K562 (cell line): ENCODE results near the gene PCBD2. TPM values are rescaled to one million over a fixed set of nuclear protein-coding genes. Genes with fewer than 3 reads are reported as not detected.

Experiments
- ARID3A ChIP-seq: IDR thresholded peaks from 2 replicates; pipeline ENCODE4 v1.6.1; 2012; ENCODE audit warnings: low read depth, low read length, improper control_type of control experiment, borderline replicate concordance
- ARID4B ChIP-seq: sonication (generic); formaldehyde crosslinking; IDR thresholded peaks from 2 replicates; pipeline ENCODE4 v1.8.0; 2022; ENCODE audit warnings: mild to moderate bottlenecking, missing genetic modification reagents
- CGGBP1 ChIP-seq: fragments of 250-450 bp; sonication (Bioruptor Pico); IDR thresholded peaks from 2 replicates; pipeline ENCODE4 v1.9.0; 2021; ENCODE audit warnings: mild to moderate bottlenecking
- CREB1 ChIP-seq, 2 experiments: sonication (generic) in 1 of 2; formaldehyde crosslinking in 1 of 2; IDR thresholded peaks; 2 replicates each; pipeline versions ENCODE4 v1.6.1 to v1.8.0; 2012 to 2022; ENCODE audit warnings: inconsistent platforms in 1 of 2, mild to moderate bottlenecking in 1 of 2, missing genetic modification reagents in 1 of 2, moderate library complexity in 1 of 2
- JUN ChIP-seq, 2 experiments: sonication (generic) in 1 of 2; formaldehyde crosslinking in 1 of 2; IDR thresholded peaks; 2 replicates each; pipeline versions ENCODE4 v1.6.1 to v1.8.0; 2012 to 2022; ENCODE audit warnings: borderline replicate concordance in 2 of 2, mild to moderate bottlenecking in 2 of 2, improper control_type of control experiment in 1 of 2, low read depth in 1 of 2, low read length in 1 of 2, missing genetic modification reagents in 1 of 2
- LARP7 ChIP-seq: fragments of 450-650 bp; IDR thresholded peaks from 2 replicates; pipeline ENCODE4 v1.6.1; 2016
- MNT ChIP-seq, 2 experiments: fragments of 450-650 bp; conservative IDR thresholded peaks; 2 replicates each; pipeline ENCODE4 v1.6.1; 2017; ENCODE audit warnings: mild to moderate bottlenecking in 2 of 2, moderate library complexity in 2 of 2
- NR2C2 ChIP-seq, 2 experiments: fragments of 200-800 bp in 1 of 2; sonication (Bioruptor generic) in 1 of 2; sonication (generic) in 1 of 2; formaldehyde crosslinking in 1 of 2; IDR thresholded peaks; 2 replicates each; pipeline versions ENCODE4 v1.6.1 to v1.8.0; 2016 to 2022; ENCODE audit warnings: mild to moderate bottlenecking in 1 of 2, missing compliant biosample characterization in 1 of 2, missing genetic modification characterization in 1 of 2, missing genetic modification reagents in 1 of 2
- POLR2H ChIP-seq: IDR thresholded peaks from 2 replicates; pipeline ENCODE4 v1.6.1; 2016; ENCODE audit warnings: missing genetic modification characterization, low read depth, mild to moderate bottlenecking, control low read depth, missing compliant biosample characterization, moderate library complexity
- PTTG1 ChIP-seq: fragments of 450-650 bp; IDR thresholded peaks from 2 replicates; pipeline ENCODE4 v1.6.1; 2016; ENCODE audit warnings: low read depth, mild to moderate bottlenecking, missing genetic modification characterization, missing compliant biosample characterization
- RAD21 ChIP-seq, 2 experiments: fragments of 250-450 bp in 1 of 2; fragments of 450-650 bp in 1 of 2; sonication (Bioruptor Pico) in 1 of 2; formaldehyde crosslinking in 1 of 2; IDR thresholded peaks in 1 of 2; conservative IDR thresholded peaks in 1 of 2; 2 replicates each; pipeline versions ENCODE4 v1.4.0 to v1.8.0; 2020 to 2022; ENCODE audit warnings: mild to moderate bottlenecking in 2 of 2, moderate library complexity in 1 of 2
- STAT5B ChIP-seq: fragments of 250-450 bp; sonication (Bioruptor Pico); IDR thresholded peaks from 2 replicates; pipeline ENCODE4 v1.8.0; 2021; ENCODE audit warnings: mild to moderate bottlenecking, inconsistent platforms
- TFAP4 ChIP-seq: sonication (generic); formaldehyde crosslinking; IDR thresholded peaks from 2 replicates; pipeline ENCODE4 v1.8.0; 2022; ENCODE audit warnings: missing genetic modification reagents, mild to moderate bottlenecking, moderate library complexity, borderline replicate concordance
- YBX1 ChIP-seq: fragments of 450-650 bp; IDR thresholded peaks from 2 replicates; pipeline ENCODE4 v1.7.1; 2016; ENCODE audit warnings: mild to moderate bottlenecking
- ZNF79 ChIP-seq: fragments of 250-450 bp; sonication (Bioruptor Pico); IDR thresholded peaks from 2 replicates; pipeline ENCODE4 v1.4.0; 2020; ENCODE audit warnings: low read depth, mild to moderate bottlenecking, moderate library complexity
- polyA plus RNA-seq, 8 experiments: library from polyadenylated mRNA; depleted of rRNA in 4 of 8; stranded (reverse) in 5 of 8; unstranded in 3 of 8; fragments of >200 nt; fragmentation: Nextera tagmentation in 2 of 8; fragmentation: Illumina TruSeq in 1 of 8; extraction: Ambion mirVana in 2 of 8; extraction: Trizol in 1 of 8; gene quantifications; 2 replicates each; pipeline versions ENCODE4 v1.2.1 to v1.2.3, GENCODE V29; 2011 to 2014; ENCODE audit warnings: inconsistent platforms in 1 of 8, missing spikeins in 1 of 8
- total RNA-seq, 7 experiments: library from RNA; depleted of rRNA in 6 of 7; stranded (reverse); fragments of >200 nt in 6 of 7; fragmentation: Illumina TruSeq in 2 of 7; extraction: Trizol in 2 of 7; gene quantifications; 2 replicates each; pipeline versions ENCODE4 v1.2.1 to v1.2.3, GENCODE V29; 2011 to 2021; ENCODE audit warnings: low replicate concordance in 1 of 7

The PCBD2 gene
- total and polyA plus RNA-seq, 9 of the 15 experiments (the other 6 are each of a cell fraction or from before 2014, with no cell fraction given): 5.2 to 13.8 (median 7.8) TPM

- peak; percentile 4; the same call in 1 of the 2 replicates for TF ChIP-seq ARID4B (CRISPR knock-in tag)
- TF ChIP-seq CGGBP1 (CRISPR knock-in tag): no peak
- TF ChIP-seq YBX1: no peak
- TF ChIP-seq ZNF79: no peak
- peak; percentile 3; the same call in 1 of the 2 replicates for TF ChIP-seq JUN (IDR thresholded peaks at IDR 0.05; ENCODE audit: borderline replicate concordance, low read depth, low read length)
- TF ChIP-seq JUN (CRISPR knock-in tag; IDR thresholded peaks at IDR 0.05; ENCODE audit: borderline replicate concordance): no peak
- TF ChIP-seq STAT5B: no peak
- no peak for TF ChIP-seq CREB1 (IDR thresholded peaks at IDR 0.05)
- TF ChIP-seq CREB1 (CRISPR knock-in tag; IDR thresholded peaks at IDR 0.05): peak; percentile 18; the same call in 1 of the 2 replicates
- no peak for TF ChIP-seq NR2C2 (CRISPR knock-in tag; IDR thresholded peaks at IDR 0.05)
- peak; percentile 89 for TF ChIP-seq NR2C2 (tag; IDR thresholded peaks at IDR 0.05)
- no peak; the same call in 1 of the 2 replicates for TF ChIP-seq TFAP4 (CRISPR knock-in tag)
- TF ChIP-seq PTTG1 (tag): no peak
- TF ChIP-seq MNT (conservative IDR thresholded peaks at IDR 0.05): peak in 1 of 2 experiments; percentile 18; a peak in 1 of 4 replicates
- TF ChIP-seq RAD21 (CRISPR knock-in tag; conservative IDR thresholded peaks at IDR 0.05 in 1 of 2, IDR thresholded peaks at IDR 0.05 in 1 of 2): peak; percentile 65 to 78
- peak; percentile 77 for TF ChIP-seq POLR2H (tag)
- TF ChIP-seq LARP7: no peak
- TF ChIP-seq ARID3A: no peak
Observed at GRCh38 chr5:134905246-134905996, 490 bp downstream of the PCBD2 start (continued).
